GM10266 (cell line): ENCODE measurements around the gene TNFSF8.

Experiments
- DNase-seq: peaks from one replicate; pipeline ENCODE4 v3.0.0; 2012; ENCODE audit errors: extremely low spot score
- CTCF ChIP-seq: IDR thresholded peaks from 2 replicates; pipeline ENCODE4 v1.5.1; 2012; ENCODE audit warnings: mild to moderate bottlenecking, low read depth; ENCODE audit not compliant: control insufficient read depth, insufficient read depth; ENCODE audit errors: missing control alignments

TNFSF8 gene

DNA sequence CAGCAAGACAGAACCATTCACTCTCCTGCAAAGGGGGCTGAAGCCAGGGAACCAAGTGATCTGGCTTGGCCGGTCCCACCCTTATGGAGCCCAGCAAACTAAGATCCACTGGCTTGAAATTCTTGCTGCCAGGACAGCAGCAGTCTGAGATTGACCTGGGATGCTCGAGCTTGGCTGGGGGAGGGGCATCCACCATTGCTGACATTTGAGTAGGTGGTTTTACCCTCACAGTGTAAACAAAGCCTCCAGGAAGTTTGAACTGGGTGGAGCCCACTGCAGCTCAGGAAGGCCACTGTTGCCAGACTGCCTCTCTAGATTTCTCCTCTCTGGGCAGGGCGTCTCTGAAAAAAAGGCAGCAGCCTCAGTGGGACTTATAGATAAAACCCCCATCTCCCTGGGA lies 60.5 kb downstream of the TNFSF8 start:
- DNase-seq: no peak
- TF ChIP-seq CTCF: no peak

GRCh38 chr9:114869378-114869777 lies 61.0 kb downstream of the TNFSF8 start:
- DNase-seq: no peak
- no peak for TF ChIP-seq CTCF

- TF ChIP-seq CTCF: no peak
- DNase-seq: no peak
Observed at GRCh38 chr9:114867327-114867726, 63.1 kb downstream of the TNFSF8 start.

- no peak for TF ChIP-seq CTCF
- no peak for DNase-seq
Observed at GRCh38 chr9:114864471-114864870, 65.9 kb downstream of the TNFSF8 start.

DNA sequence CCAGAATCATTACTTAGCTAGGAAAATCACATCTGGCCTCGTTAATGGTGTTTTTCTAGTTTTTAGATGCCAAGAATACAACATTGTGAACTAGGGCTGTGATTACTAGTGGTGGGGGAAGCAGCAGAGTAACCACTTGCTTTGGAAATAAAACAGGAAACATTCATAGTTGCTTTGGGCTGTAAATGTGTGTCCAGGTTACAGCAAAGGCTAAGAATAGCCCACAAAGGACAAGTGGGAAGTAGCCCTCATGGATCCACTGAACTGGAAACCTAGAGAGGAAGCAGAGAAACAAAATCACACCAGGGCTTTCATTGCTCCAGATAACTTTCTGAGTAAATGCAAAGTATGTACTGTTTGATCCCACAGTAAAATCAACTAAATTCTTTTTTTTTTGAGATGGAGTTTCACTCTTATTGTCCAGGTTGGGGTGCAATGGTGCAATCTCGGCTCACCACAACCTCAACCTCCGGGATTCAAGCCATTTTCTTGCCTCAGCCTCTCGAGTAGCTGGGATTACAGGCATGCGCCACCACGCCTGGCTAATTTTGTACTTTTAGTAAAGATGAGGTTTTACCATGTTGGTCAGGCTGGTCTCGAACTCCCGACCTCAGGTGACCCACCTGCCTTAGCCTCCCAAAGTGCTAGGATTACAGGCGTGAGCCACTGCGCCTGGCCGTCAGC lies 68.3 kb downstream of the TNFSF8 start:
- no peak for TF ChIP-seq CTCF
- no peak for DNase-seq

DNA sequence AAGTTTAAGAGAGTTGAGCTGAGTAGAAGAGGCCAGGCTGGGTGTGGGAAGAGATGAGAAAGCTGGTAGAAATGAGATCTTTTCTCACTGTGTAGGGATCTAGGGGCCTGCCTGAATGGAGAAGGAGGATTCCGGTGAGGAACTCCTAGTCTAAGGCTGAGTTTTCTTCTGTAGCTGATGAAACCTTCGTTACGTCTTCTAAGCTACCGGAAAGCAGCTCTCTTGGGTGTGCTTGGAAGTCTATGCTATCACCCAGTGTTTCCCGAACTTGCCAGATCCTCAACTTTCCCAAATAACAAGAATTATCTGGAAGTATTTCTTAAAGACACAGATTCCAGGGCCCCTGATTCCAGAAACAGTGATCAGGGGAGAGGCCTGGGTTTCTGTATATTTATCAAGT lies 69.1 kb downstream of the TNFSF8 start:
- no peak for DNase-seq
- no peak for TF ChIP-seq CTCF

DNA sequence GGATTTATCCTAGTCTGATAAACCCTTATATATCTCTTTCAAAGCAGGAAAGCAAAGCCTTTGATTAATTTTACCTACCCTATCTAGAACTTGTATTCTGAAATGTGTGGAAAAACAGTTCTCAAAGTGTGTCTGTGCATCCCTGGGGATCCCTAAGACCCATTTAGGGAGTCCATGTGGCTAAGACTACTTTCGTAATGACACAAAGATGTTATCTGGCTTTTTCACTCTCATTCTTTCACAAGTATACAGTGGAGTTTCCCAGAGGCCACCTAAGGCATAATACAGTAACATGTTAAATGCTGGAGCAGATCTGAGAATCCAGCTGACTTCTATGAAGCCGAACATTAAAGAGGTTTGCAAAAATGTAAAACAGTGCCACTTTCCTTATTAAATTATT lies 70.2 kb downstream of the TNFSF8 start:
- no peak for DNase-seq
- TF ChIP-seq CTCF: no peak
